Right atrium auricular region (tissue), 2 donors: ENCODE measurements around the gene NPRL2. TPM values are rescaled to one million over a fixed set of nuclear protein-coding genes. Genes with fewer than 3 reads are reported as not detected.

Source experiments
- DNase-seq: peaks from one replicate; pipeline ENCODE4 v3.0.0-alpha.2; 2019; ENCODE audit warnings: low spot score
- H3K27ac ChIP-seq, 2 donors: fragments of 200-600 bp; sonication (generic); 1 replicate in 1 of 2; 2 replicates in 1 of 2; pipeline ENCODE4 v1.5.1; 2016 to 2019
- H3K27me3 ChIP-seq, 2 donors: fragments of 200-600 bp; sonication (generic); one replicate each; pipeline versions ENCODE4 v1.5.1 to v1.6.0; 2017 to 2019
- H3K36me3 ChIP-seq: fragments of 200-600 bp; sonication (generic); one replicate; pipeline ENCODE4 v1.5.1; 2016
- H3K4me1 ChIP-seq, 2 donors: fragments of 200-600 bp; sonication (generic); one replicate each; pipeline versions ENCODE4 v1.5.1 to v1.6.0; 2017 to 2019
- H3K4me3 ChIP-seq, 2 donors: fragments of 200-600 bp; sonication (generic); 1 replicate in 1 of 2; 2 replicates in 1 of 2; pipeline ENCODE4 v1.5.1; 2017 to 2019; ENCODE audit warnings: mild to moderate bottlenecking in 1 of 2, moderate library complexity in 1 of 2
- H3K9me3 ChIP-seq, 2 donors: fragments of 200-600 bp; sonication (generic); one replicate each; pipeline ENCODE4 v1.5.1; 2019
- total RNA-seq, 2 donors: library from RNA; depleted of rRNA; stranded (reverse); fragments of >200 nt; gene quantifications; one replicate each; pipeline ENCODE4 v1.1.0, GENCODE V29; 2016
- TF ChIP-seq, protein P1 (sequence below), 2 donors: fragments of 200-600 bp; sonication (generic); IDR thresholded peaks; one replicate each; pipeline ENCODE4 v1.5.1; 2019; ENCODE audit warnings: antibody characterized with exemption in 2 of 2

The NPRL2 gene
- total RNA-seq, 2 donors from 2014 or later = 12.5 to 20.3 TPM

DNA sequence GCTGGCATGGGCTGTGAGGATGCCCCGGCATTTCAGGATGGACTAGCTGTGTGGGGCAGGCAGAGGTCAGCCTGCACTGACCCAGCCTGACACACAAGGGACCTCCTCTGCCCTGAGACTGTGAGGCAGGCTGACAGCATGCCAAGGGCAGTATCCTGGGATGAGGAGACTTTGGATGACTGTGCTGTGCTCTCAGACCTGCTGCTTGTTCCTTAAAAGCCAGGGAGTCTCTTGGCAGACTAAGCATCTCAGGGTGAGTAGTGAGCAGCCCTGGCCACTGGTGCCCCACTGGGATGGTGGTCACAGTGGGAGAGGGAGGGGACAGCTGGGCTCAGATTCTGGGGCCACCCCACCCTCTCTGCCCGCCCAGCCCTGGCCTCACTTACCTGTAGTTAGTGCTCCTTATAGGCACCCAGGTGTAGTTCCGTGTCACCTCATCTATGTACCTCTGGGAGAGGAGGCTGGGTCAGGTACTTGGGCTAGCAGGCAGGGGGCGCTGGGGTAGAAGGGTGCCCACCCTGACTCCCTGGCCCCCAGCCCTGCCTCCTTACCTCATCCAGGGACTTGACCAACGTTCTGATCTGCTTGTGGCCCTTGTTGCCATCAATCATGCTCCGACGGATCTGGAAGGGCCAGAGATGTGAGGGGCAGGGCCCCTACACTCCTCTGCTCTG, 24.8 kb upstream of the NPRL2 start:
- no peaks in the 10 kb centered on the region for H3K36me3 ChIP-seq
- TF ChIP-seq, protein P1, sequence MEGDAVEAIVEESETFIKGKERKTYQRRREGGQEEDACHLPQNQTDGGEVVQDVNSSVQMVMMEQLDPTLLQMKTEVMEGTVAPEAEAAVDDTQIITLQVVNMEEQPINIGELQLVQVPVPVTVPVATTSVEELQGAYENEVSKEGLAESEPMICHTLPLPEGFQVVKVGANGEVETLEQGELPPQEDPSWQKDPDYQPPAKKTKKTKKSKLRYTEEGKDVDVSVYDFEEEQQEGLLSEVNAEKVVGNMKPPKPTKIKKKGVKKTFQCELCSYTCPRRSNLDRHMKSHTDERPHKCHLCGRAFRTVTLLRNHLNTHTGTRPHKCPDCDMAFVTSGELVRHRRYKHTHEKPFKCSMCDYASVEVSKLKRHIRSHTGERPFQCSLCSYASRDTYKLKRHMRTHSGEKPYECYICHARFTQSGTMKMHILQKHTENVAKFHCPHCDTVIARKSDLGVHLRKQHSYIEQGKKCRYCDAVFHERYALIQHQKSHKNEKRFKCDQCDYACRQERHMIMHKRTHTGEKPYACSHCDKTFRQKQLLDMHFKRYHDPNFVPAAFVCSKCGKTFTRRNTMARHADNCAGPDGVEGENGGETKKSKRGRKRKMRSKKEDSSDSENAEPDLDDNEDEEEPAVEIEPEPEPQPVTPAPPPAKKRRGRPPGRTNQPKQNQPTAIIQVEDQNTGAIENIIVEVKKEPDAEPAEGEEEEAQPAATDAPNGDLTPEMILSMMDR (IDR thresholded peaks at IDR 0.05) = no peak
- H3K9me3 ChIP-seq = no peaks in the 10 kb centered on the region
- no peak overlapping the region for H3K27ac ChIP-seq
- DNase-seq = no peak
- H3K27me3 ChIP-seq = no peaks in the 10 kb centered on the region
- no peaks in the 10 kb centered on the region for H3K4me1 ChIP-seq
- H3K4me3 ChIP-seq = no peak overlapping the region

DNA sequence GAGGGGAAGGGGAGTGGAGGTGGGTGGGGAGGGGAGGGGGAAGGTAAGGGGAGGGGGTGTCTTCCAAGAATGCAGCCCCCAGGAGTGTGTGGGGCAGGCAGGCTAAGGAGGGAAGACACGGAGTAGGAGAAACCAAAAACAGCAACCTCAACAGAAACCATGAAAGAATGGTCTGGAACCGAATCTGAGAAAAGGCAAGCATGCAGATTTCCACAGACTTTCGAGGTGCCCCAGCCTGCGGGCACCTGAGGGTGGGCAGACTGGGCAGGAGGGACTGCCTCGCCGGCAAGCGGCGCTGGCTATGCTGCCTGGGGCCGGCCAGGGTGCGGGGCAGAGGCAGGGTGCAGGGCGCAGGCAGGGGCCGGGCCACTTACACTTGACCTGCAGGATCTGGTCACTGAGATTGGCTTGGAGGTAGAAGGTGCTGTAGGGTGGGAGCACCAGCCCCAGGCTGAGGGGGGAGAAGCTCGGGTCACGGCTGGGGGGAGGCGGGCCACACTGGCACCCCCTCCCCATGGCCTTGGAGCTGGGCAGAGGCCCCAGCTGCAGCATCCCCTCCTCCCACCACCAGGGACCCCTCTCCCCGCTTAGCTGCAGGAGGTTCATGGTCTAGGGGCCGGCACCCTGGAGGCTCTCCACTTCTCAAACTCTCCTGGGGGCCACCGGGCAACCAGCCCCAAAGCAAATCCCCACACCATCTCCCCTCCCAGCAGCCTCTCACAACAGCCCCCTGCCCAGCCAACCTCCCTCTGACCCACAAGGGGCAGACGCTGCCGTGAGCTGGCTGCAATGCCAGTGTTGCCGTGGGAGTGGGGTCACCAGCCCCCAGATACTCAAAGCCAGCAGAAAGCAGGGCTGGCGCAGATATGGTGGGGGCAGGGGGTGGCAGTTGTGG, 24.0 kb upstream of the NPRL2 start:
- H3K36me3 ChIP-seq = no peaks in the 10 kb centered on the region
- TF ChIP-seq, protein P1 (IDR thresholded peaks at IDR 0.05) = no peak
- no peak overlapping the region for H3K4me3 ChIP-seq
- no peaks in the 10 kb centered on the region for H3K27me3 ChIP-seq
- no peak overlapping the region for H3K27ac ChIP-seq
- H3K4me1 ChIP-seq = no peaks in the 10 kb centered on the region
- no peaks in the 10 kb centered on the region for H3K9me3 ChIP-seq
- no peak for DNase-seq

DNA sequence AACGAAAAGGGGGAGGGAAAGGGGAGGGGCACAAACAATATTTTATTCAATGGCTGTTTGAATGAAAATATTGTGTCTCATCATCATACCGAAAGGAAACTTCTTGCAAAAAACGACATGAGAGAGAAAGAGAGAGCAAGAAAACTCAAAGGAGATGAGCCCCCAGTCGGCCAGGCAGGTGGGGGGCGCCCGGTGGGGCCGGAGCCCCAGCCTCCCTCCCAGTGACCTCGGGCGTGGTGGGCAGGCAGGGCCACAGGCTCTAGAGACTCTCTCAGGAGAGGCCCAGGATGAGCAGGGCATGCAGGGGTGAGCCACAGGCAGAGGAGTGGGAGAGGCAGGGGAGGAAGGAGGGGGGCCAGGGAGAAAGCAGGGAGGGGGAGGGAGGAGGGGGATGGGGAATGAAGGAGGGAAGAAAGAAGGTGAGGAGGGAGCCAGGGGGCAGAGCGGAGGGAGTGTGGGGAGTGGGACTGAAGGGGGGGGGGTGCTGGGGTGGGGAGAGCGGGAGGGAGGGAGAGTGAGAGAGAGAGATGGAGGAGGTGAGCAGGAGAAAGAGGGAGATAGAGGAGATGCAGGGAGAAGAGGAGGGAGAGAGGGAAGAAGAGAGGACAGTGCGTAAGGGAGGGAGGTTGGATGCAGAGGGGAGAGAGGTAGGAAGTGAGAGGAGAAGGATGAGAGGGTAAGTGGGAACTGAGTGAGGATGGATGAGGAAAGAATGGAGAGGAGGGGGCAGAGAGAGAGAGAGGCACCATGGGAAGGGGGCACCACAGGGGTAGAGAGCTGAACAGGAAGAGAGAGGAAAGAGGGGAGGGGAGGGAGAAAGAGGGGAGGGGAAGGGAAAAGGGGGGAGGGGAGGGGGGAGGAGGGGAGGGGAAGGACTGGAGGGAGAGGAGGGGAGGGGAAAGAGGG, 22.8 kb upstream of the NPRL2 start:
- Histone ChIP-seq H3K27me3 (no peaks in the 10 kb centered on the region), H3K4me1 (no peaks in the 10 kb centered on the region), H3K27ac (no peak overlapping the region), H3K36me3 (no peaks in the 10 kb centered on the region), H3K9me3 (no peaks in the 10 kb centered on the region), H3K4me3 (no peak overlapping the region)
- TF ChIP-seq, protein P1 (IDR thresholded peaks at IDR 0.05) = no peak
- no peak for DNase-seq

DNA sequence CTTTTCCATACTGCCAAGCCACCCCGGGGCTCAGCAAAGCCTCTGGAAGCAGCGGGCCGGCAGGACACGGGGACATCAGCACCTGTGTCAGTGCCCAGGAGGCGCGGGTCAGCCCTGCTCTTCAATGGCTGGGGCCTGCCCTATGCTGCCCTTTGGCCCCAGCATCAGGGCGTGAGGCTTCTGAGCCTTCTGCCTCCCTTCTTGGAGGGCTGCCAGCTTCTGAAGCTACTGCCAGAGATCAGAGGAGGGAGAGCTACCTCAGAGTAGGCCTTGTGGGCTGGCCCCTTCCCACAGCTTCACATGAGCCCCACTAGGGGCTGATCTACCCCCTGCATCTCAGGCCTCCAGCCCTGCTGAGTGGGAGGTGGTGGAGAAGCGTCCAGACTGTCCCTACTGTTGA, 21.8 kb upstream of the NPRL2 start:
- no peaks in the 10 kb centered on the region for H3K36me3 ChIP-seq
- no peak for DNase-seq
- H3K27me3 ChIP-seq = no peaks in the 10 kb centered on the region
- no peaks in the 10 kb centered on the region for H3K9me3 ChIP-seq
- no peak overlapping the region for H3K4me3 ChIP-seq
- no peaks in the 10 kb centered on the region for H3K4me1 ChIP-seq
- TF ChIP-seq, protein P1 (IDR thresholded peaks at IDR 0.05) = no peak
- no peak overlapping the region for H3K27ac ChIP-seq

- Histone ChIP-seq H3K9me3 (no peaks in the 10 kb centered on the region), H3K27me3 (no peaks in the 10 kb centered on the region), H3K4me1 (no peaks in the 10 kb centered on the region), H3K4me3 (no peak overlapping the region), H3K27ac (no peak overlapping the region), H3K36me3 (no peaks in the 10 kb centered on the region)
- TF ChIP-seq, protein P1 (IDR thresholded peaks at IDR 0.05) = no peak
- DNase-seq = no peak
Observed at GRCh38 chr3:50371133-50371685, 20.6 kb upstream of the NPRL2 start.
